GM19455 (cell line): ENCODE results near the gene PLBD1.

Experiments used
- ATAC-seq: cut with Tn5 transposase; IDR thresholded peaks from one replicate; pipeline ENCODE4 v1.9.1; 2021; ENCODE audit not compliant: unreplicated experiment

PLBD1 gene

DNA sequence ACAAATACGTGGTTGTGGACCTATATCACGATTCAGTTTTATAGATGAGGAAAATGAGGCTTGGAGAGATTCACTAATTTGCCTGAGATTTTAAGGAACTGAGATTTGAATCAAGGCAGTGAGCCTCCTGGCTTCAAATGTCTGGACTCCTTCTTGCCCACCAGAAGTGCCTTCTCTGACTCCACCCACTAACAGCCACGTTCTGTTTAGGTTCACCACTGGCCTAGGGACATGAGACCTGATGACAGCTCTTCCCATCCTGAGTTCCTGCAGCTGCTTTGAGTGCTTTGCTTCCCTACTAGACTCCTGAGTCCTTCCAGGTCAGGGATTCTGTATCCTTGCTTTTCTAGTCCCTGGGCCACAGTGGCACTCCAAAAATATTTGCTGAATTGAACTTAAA lies 57.1 kb downstream of the PLBD1 start:
- no peak for ATAC-seq

GRCh38 chr12:14505626-14506596 lies 61.8 kb downstream of the PLBD1 start:
- no peak for ATAC-seq

DNA sequence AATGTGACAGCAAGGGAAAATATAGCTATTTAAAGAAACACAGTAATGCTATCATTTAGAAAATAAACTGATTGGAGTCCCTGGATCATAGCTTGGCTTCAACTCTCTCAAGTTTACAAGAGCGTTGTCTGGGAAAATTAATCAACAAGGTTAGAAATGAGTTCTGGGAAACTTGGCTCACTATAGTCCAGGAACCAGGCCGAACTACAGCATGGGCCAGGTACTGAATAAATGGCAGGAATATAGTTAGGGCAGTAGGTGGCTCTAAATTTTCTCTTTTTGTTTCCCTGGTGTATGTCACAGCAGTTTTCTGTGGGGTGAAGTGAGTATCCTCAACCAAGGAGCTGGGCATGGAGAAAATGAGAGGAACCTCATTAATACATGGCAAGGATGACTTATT lies 72.4 kb downstream of the PLBD1 start:
- ATAC-seq, result no peak

DNA sequence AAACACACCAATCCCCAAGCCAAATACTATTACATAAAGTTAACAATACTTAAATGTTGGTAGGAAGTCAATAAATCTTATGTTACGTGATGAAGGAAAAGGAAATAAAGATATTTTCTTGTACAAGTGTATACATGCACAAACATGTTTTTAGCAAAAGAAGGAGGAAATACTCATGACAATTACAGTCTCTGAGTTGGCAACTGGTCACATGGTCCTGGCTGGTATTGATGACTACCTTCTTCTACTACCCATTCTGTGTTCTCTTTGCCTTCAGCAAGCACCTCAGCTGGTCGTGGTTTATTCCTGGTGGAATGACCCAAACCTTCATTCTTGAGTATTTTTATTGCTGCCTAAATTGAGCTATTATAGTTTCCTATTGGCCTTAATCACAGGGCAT lies 84.8 kb downstream of the PLBD1 start:
- ATAC-seq, result no peak

GRCh38 chr12:14482361-14482760 lies 85.3 kb downstream of the PLBD1 start:
- ATAC-seq, result no peak

DNA sequence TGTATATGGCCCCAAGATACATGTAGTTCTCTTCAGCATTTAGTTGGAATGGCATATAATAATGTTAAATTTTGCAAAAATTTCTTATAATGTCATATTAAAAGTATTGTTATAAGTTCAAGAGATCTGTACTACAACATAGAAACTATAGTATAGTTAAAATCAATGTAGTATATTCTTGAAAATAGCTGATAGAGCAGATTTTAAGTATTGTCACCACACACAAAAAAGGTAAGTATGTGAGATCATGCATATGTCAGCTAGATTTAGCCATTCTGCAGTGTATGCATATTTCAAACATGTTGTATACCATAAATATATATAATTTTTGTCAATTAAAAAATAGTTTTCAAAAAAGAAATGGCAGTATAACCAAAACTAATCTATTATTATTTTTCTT lies 86.5 kb downstream of the PLBD1 start:
- ATAC-seq, result no peak

DNA sequence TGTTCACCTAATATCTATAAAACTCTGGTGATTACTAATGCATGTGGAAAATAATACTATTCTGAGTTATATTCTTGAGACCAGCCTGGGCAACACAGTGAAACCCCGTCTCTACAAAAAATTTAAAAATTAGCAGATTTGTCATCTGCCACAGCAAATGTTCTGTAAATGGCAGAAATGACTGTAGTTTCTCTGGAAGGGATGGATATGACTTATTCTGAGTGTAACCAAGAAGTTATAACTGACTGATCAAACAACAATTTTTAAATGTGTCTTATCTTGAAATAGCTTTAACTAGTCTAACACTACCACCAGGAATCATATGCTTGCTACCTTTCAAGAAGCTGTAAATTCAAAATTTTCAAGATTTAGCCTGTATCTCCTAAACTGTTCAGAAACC lies 88.7 kb downstream of the PLBD1 start:
- ATAC-seq, result no peak

DNA sequence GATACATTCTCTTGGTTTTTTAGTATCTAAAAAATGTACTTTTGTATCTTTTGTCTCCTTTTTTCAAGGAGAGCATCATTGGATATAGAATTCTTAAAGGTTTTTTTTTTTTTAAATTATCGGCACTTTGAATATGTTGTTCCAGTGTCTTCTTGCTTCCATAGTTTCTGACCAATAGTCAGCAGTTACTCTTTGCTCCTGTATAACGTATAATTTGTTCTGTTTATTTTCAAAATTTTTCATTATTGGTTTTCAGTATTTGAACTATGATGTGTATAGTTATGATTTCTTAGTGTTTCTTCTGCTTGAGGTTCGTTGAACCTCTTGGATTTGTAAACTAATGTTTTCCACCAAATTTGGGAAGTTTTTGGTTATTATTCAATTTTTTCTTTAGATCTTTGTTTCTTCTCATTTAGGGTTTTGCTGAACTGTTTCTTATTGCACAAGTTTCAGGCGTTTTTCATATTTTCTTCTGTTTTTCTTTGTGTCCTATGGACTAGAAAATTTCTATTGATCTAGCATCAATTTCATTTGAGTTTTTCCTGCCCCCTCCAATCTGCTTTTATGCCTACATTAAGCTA lies 93.9 kb downstream of the PLBD1 start:
- ATAC-seq, result no peak

DNA sequence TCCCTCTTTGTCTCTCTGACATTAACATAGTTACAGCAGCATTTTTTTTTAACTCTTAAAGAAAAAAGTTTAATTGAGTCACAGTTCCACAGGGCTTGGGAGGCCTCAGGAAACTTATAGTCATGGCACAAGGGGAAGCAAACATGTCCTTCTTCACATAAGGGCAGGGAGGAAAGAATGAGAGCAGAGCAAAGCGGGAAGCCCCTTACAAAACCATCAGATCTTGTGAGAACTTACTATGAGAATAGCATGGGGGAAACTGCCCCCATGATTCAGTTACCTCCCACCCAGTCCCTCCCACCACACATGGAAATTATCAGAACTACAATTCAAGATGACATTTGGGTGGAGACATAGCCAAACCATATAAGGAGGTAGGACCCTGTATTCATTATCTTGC lies 96.2 kb downstream of the PLBD1 start:
- no peak for ATAC-seq

DNA sequence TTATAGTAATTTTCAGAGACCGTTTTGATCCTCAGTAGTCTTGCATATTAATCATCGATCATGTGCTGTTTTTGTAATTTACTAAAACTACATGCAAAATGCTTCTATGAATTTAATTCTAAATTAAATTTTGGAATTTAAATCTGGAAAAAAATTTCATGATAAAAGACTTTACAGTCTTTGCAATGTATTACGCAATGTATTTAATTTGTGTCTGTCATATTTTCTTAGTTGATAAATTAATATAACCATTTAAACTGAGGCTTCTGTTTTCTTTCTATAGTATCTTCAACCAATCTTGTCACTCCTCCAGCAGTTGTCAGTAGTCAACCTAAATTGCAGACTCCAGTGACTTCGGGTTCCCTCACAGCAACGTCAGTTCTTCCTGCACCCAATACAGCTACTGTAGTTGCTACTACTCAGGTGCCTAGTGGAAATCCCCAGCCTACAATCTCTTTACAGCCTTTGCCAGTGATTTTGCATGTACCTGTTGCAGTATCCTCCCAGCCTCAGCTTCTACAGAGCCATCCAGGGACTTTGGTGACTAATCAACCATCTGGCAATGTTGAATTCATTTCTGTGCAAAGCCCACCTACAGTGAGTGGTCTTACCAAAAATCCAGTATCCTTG lies 107.4 kb downstream of the PLBD1 start:
- no peak for ATAC-seq

DNA sequence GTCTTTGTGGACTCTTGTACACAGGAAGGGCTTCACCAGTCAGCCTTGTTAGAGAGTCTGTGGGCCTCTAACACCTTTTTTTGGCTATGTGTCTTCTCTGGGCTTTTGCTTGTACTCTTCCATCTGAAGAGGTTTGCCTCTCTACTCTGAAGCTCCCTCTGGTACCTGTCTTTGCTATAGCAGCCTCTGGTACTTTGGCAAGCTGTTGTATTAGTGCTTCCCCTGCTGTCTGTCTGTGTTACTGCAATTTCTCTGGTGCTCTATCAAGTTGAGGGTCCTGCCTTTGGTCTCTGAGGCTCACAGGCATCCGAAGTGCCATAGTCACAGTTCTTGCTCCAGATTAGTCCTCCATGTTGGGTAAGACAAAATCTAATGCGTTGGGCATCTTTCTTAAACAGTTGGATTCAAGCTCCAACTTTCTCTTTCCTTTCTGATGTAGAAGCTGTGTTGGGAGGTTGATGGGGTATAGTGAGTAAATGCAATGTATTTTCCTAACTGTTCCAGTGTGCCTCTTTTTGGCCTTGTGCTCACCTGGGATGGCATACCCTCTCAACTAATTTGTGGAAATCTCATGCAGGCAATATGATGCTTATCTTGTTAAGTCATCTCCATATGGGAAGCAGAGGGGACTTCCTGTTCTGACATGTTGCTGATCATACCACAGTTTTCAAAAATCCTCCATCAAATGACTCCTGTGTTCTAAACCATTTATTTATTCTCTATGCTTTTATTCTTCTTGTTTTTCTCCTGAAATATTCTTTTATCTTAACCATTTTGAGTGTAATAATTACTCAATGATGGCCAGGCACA lies 113.4 kb downstream of the PLBD1 start:
- peak; percentile 57 for ATAC-seq
